ACHN (cell line): ENCODE measurements around the gene CUBN.

ENCODE experiments used
- DNase-seq: peaks from one replicate; pipeline ENCODE4 v3.0.0-alpha.2; 2015
- in situ Hi-C: cut with HindIII; loops from 2 replicates; pipeline ENCODE4 v1.10.0; 2017; ENCODE audit warnings: low sequenced_read_pairs, low pct_ligation_motif_present, low pct_unique_long_range_greater_than_20kb

Gene CUBN

GRCh38 chr10:16986406-16987205 is 143.0 kb downstream of the CUBN start:
- in situ Hi-C loops: no loop called here
- peak; percentile 11 for DNase-seq

- DNase-seq: no peak
- in situ Hi-C loops: no loop called here
Observed at GRCh38 chr10:16986082-16986405, 143.6 kb downstream of the CUBN start.

DNA sequence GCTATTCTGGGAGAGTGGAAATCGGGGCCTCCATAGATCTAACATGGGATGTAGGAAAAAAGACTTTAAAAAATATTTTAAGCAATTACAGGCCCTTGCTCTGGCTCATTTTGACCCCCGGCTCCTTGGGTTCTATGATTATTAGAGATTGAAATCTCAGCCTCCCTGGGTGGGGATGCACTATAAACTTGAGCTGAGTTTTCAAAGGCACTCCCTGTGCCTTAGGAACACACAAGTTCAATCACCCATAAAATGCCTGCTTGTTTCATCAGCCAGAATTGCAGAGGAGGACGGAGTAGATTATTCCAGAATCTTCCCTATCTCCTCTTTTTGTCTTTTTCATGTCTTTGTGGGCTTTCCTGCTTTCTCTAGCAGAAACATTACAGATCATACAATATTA is 145.4 kb downstream of the CUBN start:
- no peak for DNase-seq
- in situ Hi-C loops: no loop called here

DNA sequence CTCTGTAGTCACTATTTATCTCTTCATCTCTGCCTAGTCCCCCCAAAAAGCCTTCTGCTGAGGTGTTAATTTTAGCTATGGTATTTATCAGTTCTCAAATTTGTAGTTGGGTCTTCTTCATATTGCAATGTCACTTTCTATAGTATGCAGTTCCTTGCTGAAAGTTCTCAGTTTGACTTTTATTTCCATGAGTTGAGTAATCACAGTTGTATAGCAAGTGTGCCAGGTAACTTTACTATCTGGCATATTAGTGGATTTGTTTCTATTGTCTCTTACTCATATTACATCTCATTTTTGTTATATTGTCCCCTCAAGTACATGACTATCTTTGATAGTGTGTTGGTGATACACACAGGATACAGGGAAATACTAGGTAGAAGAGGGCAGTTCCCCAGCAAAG is 152.8 kb downstream of the CUBN start:
- in situ Hi-C loops: no loop called here
- no peak for DNase-seq

- in situ Hi-C loops: no loop called here
- DNase-seq: no peak
Observed at GRCh38 chr10:16975188-16975587, 154.4 kb downstream of the CUBN start.

DNA sequence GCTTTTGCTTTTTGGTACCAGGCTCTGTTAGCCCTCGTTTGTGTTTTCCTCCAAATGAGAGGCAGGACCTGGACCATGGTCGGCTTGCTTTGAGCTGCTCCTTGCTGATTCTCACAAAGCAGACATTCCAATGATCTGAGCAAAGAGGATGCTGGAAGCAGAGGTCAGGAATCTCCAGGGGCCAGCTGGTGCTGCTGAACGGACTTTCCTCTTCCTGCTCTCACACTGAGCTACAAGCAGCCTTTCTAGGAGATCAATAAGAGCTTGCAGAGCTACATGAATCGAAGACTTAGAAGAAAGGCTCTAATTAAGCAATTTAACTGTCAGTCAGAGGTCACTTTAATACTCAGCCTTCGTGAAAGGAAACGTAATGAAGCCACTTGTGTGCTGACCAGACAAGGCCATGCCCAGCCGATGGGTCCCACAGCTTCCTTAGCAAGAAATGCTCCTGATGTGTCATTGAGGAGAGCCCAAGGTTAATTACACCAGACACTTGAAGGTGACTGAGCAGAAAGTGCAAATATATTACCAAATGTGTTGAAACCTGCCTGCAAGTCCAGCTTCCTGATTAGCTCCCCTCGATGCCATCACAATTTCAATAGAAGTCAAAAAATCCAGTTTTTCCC is 161.1 kb downstream of the CUBN start:
- in situ Hi-C loops: no loop called here
- peak; percentile 84 for DNase-seq

GRCh38 chr10:16967866-16968415 is 161.7 kb downstream of the CUBN start:
- in situ Hi-C loops: no loop called here
- DNase-seq: peak; percentile 4

DNA sequence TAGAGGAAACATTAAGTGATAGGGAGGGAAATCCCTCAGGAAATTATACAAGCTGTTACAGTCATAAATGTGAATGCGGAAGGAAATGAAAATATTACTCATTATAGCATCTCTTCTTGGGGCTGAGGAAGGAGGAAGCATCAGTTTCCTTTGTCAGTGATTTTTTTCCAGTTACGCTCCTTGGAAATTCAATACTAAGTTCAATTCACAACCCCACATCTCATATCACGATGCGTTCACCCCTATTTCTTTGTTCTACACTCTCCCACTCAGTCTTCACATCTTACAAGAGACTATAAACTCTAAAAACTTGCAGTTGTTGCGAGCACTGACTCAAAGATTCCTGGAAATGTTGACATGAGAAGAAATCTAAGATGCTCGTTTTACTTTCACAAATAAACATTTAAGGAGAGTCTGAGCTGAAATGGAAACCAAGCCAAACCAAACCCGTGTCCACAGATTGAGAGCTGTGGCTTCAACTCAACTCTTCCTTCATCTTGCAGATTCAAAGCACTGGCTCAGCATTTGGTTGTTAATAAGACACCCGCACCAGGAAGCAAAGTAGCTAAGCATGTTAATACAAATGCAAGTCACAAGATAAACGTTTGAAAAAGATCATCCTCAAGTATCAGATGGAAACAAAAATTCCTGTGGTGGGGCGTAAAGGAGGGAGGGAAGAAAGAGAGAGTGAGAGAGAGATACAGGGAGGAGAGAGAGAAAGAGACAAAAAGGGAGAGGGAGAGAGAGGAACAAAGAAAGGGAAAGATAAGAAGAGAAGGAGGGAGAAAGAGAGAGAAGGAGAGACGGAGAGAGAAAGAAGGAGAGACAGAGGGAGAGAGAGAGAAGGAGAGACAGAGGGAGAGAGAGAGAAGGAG is 162.4 kb downstream of the CUBN start:
- DNase-seq: peak; percentile 53
- in situ Hi-C loops: no loop called here

GRCh38 chr10:16965740-16966447 is 163.7 kb downstream of the CUBN start:
- DNase-seq: peak; percentile 95

GRCh38 chr10:16965344-16965616 is 164.3 kb downstream of the CUBN start:
- DNase-seq: no peak
- in situ Hi-C loops: no loop called here

More at GRCh38 chr10:16965740-16966447, 163.7 kb downstream of the CUBN start:
- in situ Hi-C loops: no loop called here

- in situ Hi-C loops: no loop called here
- no peak for DNase-seq
Observed at GRCh38 chr10:16964576-16965343, 164.9 kb downstream of the CUBN start.

DNA sequence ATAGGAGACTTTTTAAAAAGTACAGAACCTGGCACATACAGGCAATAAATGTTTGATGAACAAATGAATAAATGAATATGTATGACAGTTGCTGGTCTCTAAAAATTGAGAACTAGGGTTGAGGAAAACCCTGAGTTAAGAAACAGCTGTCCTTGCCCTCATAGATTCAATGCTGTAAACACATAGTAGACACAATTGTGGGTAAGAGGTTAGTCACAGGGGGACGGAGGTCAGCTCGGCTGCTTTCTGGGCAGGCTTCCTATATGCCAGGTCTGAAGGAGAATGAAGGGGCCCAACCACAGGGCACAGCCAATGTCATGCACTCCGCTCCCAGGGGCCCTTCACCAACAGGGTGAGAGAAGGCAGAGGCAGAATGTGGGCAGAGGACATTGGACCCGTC is 169.1 kb downstream of the CUBN start:
- in situ Hi-C loops: no loop called here
- no peak for DNase-seq

GRCh38 chr10:16957038-16957437 is 172.6 kb downstream of the CUBN start:
- DNase-seq: no peak
- in situ Hi-C loops: no loop called here

- no peak for DNase-seq
- in situ Hi-C loops: no loop called here
Observed at GRCh38 chr10:16954280-16955030, 175.2 kb downstream of the CUBN start.

GRCh38 chr10:16953270-16953669 is 176.3 kb downstream of the CUBN start:
- in situ Hi-C loops: no loop called here
- DNase-seq: no peak

DNA sequence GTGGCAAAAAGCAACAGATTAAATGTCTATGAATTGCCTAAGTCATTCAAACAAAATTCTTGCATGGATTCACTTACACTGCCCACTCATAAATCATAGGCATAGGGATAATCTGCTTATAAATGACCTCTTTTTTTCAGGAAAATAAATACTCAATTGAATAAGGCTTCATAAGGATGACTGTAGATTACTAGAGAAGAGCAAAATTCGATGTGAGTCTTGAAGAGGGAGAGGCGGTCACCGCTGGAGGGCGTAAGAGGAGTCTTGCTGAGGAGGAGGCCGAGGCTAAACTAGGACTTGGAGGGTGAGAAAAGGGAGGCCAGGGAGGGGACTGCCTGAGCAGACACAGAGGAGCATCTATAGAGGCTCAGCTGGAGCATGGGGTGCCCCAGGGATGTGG is 177.0 kb downstream of the CUBN start:
- DNase-seq: no peak
- in situ Hi-C loops: no loop called here

- in situ Hi-C loops: no loop called here
- no peak for DNase-seq
Observed at GRCh38 chr10:16952080-16952479, 177.5 kb downstream of the CUBN start.
